ENCODE measurements around the gene STAC.

Gene STAC

DNA sequence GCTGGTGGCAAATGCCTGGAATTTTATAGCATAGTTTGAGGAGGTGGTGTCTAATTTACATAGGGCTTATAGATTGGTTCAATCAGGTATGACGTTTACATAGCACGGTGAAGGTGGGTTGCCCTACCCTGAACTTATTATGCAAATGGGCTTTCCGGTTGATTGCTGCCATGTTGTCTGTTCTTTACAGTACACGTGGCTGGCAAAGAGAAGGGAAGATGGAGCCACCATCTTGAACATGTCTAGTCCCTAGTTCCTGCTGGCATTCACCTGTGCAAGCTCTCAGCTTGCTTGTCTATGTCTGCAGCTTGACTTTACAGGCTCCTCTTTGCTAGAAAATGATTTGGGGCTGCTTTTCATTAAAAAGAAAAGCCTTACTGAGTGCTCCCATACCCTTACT, 14.0 kb upstream of the STAC start:
- DNase-seq (ENCODE audit: low read depth), result no peak
- TF ChIP-seq, protein P1, sequence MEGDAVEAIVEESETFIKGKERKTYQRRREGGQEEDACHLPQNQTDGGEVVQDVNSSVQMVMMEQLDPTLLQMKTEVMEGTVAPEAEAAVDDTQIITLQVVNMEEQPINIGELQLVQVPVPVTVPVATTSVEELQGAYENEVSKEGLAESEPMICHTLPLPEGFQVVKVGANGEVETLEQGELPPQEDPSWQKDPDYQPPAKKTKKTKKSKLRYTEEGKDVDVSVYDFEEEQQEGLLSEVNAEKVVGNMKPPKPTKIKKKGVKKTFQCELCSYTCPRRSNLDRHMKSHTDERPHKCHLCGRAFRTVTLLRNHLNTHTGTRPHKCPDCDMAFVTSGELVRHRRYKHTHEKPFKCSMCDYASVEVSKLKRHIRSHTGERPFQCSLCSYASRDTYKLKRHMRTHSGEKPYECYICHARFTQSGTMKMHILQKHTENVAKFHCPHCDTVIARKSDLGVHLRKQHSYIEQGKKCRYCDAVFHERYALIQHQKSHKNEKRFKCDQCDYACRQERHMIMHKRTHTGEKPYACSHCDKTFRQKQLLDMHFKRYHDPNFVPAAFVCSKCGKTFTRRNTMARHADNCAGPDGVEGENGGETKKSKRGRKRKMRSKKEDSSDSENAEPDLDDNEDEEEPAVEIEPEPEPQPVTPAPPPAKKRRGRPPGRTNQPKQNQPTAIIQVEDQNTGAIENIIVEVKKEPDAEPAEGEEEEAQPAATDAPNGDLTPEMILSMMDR (conservative IDR thresholded peaks at IDR 0.05; ENCODE audit: low read depth, low read length), result no peak
- H3K4me3 ChIP-seq (ENCODE audit: low read length), result no peak overlapping the region

DNA sequence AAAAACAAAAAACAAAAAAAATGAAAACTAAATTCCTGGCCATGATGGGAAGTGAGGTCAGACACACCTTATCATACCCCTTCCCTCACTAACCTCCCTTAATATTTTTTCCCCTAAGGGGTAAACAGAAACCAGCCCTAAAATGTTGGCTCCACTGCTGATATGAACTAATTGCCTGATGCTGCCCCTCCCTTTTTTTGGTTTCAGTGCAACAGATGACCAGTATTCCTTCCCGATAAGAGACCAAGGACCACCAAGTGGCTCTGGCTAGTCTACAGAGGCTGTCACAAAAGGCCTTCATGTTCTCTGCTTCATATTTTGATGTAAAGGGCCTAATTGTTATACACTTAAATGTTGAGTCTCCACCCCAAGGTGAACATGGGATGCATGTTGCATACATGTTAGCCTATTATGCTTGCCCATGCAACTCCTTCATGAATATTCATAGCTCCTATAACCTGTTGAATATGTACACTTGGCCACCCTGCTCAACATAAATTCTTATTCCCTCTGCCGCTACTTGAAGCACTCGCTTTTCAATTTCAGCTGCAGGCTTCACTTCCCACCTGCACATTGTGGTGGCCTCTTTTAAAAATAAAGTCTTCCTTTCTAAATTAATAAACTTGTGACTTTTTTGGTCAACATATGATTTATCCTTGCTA, 12.3 kb upstream of the STAC start:
- TF ChIP-seq, protein P1 (conservative IDR thresholded peaks at IDR 0.05; ENCODE audit: low read depth, low read length), result no peak
- DNase-seq (ENCODE audit: low read depth), result no peak
- no peak overlapping the region for H3K4me3 ChIP-seq (ENCODE audit: low read length)

DNA sequence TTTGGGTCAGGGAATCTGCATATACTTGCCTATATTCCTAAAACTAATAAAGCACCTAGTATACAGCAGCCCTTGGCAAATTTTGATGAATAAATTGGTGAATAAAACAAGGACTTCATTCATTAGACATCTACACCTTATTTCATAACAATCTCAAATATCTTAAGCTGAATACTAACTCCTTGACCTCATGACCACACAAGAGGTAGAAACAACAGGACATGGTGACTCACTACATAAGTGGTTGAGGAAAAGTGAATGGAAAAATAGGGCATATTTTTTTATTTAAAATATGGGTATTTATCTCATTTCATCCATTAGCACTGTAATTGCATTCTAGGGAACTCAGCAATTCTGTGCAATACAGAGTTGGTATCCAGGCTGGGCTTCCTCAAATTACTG, 7.8 kb upstream of the STAC start:
- no peak overlapping the region for H3K4me3 ChIP-seq (ENCODE audit: low read length)
- TF ChIP-seq, protein P1 (conservative IDR thresholded peaks at IDR 0.05; ENCODE audit: low read depth, low read length), result no peak
- peak; percentile 89 for DNase-seq (ENCODE audit: low read depth)

DNA sequence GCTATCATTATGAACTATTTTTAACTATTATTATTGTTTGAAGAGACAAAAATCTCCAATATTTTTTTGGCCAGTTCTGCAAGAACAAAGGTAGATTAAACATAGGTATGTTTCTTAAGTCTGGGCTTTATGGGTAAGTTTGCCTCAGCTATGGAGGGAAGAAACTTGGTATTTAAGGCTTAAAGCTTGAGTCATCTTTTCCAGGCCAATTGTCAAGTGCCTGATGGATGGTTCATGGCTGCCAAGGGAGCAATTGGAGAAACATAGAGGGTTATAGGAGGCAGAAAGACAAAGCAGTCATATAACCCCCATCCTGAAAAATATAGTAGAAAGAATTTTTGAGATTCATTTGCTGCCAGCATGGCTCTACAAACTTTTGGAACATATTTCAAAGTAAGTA, 7.2 kb upstream of the STAC start:
- H3K4me3 ChIP-seq (ENCODE audit: low read length), result no peak overlapping the region
- DNase-seq (ENCODE audit: low read depth), result peak; percentile 81
- TF ChIP-seq, protein P1 (conservative IDR thresholded peaks at IDR 0.05; ENCODE audit: low read depth, low read length), result no peak

DNA sequence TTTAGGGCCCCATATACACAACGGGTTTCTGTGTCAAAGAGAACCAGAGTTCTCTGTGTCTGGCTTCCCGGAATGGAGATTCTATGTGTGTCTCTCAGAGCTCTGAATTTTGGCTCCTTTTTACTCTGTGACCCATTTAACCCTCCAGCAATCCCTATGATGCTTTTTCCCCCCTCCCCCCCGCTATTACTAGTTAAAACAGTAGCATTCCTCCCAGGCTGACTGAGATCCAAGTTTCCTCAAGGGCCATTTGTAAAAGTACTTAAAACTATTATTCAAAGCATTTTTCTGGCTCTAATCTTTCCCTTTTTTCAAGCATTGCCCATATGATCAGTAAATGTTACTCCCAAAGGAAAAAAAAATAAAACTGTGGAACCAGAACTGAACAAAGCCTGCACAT, 6.6 kb upstream of the STAC start:
- DNase-seq (ENCODE audit: low read depth), result no peak
- no peak overlapping the region for H3K4me3 ChIP-seq (ENCODE audit: low read length)
- TF ChIP-seq, protein P1 (conservative IDR thresholded peaks at IDR 0.05; ENCODE audit: low read depth, low read length), result no peak

DNA sequence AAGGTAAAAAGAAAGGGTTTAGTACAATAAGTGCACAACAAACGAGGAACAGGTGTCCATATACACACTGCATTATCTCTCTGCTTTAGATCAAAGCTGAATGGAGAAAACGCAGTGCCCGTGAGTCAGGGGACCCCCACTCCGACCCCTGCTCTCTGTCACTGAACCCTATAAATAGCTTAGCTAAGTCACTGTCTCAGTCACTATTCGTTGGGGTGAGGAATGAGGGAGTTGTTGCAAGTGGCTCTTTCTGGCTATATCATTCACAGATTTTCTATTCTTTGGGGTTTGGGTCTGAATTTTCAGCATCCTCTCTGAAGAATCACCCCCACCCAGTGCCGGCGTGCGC, 458 bp upstream of the STAC start:
- TF ChIP-seq, protein P1 (conservative IDR thresholded peaks at IDR 0.05; ENCODE audit: low read depth, low read length), result no peak

DNA sequence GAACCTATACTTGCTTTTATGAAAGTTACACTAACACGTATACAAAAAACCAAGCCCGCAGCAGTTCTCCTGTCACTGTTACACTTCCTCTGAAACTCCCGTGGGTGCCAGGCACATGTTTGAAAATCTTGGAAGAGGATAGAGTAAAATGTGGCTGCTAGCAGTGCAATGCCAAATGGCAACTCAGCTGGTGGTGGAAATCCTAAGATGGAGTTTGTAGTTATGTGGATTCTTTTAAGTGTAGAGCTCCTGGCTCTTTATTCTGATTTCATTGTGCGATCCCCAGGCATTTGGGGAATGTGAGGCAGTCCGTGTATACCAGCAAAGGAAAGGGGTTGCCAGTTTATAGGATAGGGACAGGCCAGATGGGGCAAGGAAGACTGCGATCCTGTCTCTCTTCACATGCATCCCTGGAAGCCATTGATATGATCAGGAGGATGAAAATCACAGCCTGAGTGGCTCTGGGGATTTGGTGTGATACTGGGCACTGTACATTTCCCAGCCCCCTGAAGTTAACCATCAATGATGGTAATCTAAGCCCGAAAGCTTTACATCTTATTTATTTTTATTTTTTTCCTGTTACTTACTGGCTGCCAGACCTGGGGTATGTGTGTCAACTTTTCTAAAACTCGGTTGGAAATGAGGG, 1.1 kb downstream of the STAC start:
- DNase-seq (ENCODE audit: low read depth), result no peak
- peak overlapping the region; percentile 83 for H3K4me3 ChIP-seq (ENCODE audit: low read length)
- TF ChIP-seq, protein P1 (conservative IDR thresholded peaks at IDR 0.05; ENCODE audit: low read depth, low read length), result no peak

More for the DNA sequence above, 458 bp upstream of the STAC start:
- H3K4me3 ChIP-seq (ENCODE audit: low read length), result peak overlapping the region; percentile 83
- no peak for DNase-seq (ENCODE audit: low read depth)

Measured in retinal pigment epithelial cell (primary cell).